Large intestine (tissue), 3 donors: ENCODE measurements around the gene BCL11B. TPM values are rescaled to one million over a fixed set of nuclear protein-coding genes. Genes with fewer than 3 reads are reported as not detected.
A peak's percentile ranks its signal among the peaks of the same experiment; 100 is the strongest.

Experiments used
- DNase-seq, 2 donors: peaks; one replicate each; pipeline versions ENCODE4 v3.0.0 to v3.0.0-alpha.2; 2013
- H3K27ac ChIP-seq: one replicate; pipeline ENCODE4 v1.5.1; 2013; ENCODE audit warnings: low read length
- H3K27me3 ChIP-seq: 2 replicates; pipeline ENCODE4 v1.6.1; 2013; ENCODE audit warnings: low read length; ENCODE audit not compliant: control insufficient read depth, insufficient read depth
- H3K36me3 ChIP-seq: 2 replicates; pipeline ENCODE4 v1.6.1; 2013; ENCODE audit warnings: low read length; ENCODE audit not compliant: control insufficient read depth, insufficient read depth
- H3K4me1 ChIP-seq: one replicate; pipeline ENCODE4 v1.6.1; 2013; ENCODE audit warnings: low read length; ENCODE audit not compliant: control insufficient read depth, insufficient read depth
- H3K4me3 ChIP-seq: one replicate; pipeline ENCODE4 v1.5.1; 2013; ENCODE audit warnings: low read length
- H3K9me3 ChIP-seq: one replicate; pipeline ENCODE4 v1.6.1; 2013; ENCODE audit warnings: mild to moderate bottlenecking, low read depth, low read length, moderate library complexity; ENCODE audit not compliant: control insufficient read depth
- WGBS: methylation state at CpG from one replicate; pipeline ENCODE4 v1.1.5; 2013; ENCODE audit warnings: low lambda C conversion rate; ENCODE audit not compliant: insufficient coverage; 5-methylcytosine and 5-hydroxymethylcytosine counted together
- polyA plus RNA-seq: library from polyadenylated mRNA; unstranded; fragments of 120-200 nt; gene quantifications from one replicate; pipeline ENCODE4 v1.2.1, GENCODE V29; 2013

The BCL11B gene
- polyA plus RNA-seq, 1 donor: 4.0 TPM

DNA sequence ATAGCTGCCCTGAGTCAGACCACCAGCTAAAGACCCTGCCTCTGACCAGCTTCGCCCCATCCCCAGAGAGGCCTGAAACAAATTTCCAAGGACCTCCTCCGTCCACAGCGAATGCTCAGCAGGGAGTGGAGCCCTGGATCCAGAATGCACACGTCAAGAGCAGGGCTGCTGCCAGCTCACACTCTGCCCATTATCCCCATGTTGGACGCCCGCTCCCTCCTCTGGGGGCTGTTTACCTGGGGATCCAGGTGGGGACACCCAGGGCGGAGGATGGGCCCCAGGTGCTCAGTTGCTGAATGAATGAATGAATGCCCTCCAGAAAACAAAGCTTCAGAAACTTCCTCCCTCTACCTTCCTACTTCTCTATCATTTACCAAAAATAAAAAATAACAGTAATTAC, 18.1 kb downstream of the BCL11B start:
- no peaks in the 10 kb centered on the region for H3K4me1 ChIP-seq
- no peaks in the 10 kb centered on the region for H3K27me3 ChIP-seq
- no peaks in the 10 kb centered on the region for H3K9me3 ChIP-seq
- H3K27ac ChIP-seq: no peak overlapping the region
- H3K4me3 ChIP-seq: no peak overlapping the region
- H3K36me3 ChIP-seq: peaks cover 35% of the 10 kb centered on the region
- no peak for DNase-seq
- no CpG with 5 or more reads among the region's 7 CpGs for WGBS

DNA sequence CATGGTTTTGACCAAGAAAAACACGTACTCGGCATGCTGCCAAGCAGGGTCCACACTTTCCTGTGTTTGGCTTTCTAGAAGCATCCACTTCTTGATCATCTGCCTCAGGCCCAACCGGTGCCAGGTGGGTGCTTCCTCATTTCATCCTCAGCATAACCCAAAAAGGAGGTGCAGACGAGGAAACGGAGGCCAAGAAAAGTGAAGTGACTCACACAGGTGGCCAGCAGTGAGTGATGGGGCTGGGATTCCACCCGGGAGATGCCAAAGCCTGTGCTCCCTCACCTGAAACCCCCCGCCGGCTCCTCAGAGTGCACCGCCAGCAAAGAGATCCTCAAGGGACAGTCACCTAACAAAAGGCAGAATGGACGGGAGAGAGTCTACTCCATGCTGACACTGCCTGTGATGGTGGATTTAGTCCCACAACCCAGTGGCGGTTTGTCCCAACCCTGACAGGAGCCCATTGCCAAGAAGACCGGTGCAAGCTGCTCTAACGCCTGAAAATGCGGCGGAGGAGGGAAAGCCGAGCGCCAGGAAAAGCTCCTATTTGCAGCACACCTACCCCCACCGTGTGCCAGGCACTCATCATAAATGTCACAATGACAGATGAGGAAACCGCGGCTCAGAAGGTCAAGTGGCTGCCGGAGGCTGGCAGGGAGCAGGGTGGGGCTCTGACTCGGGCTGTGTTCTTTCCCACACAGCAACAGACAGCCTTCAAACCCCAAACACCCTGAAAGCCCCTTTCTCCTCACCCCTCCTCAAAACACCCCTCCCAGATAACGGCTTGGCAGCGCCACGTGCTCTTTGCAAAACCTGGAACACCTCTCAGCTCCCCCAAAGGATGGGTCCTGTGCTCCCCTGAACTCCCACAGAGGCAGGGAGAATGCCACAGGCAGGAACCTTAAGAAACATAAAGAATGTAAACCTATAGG, 18.8 kb downstream of the BCL11B start:
- Histone ChIP-seq H3K36me3 (peaks cover 35% of the 10 kb centered on the region), H3K4me3 (no peak overlapping the region), H3K4me1 (no peaks in the 10 kb centered on the region), H3K27me3 (peaks cover 2% of the 10 kb centered on the region), H3K9me3 (no peaks in the 10 kb centered on the region), H3K27ac (no peak overlapping the region)
- no CpG with 5 or more reads among the region's 25 CpGs for WGBS
- no peak for DNase-seq

DNA sequence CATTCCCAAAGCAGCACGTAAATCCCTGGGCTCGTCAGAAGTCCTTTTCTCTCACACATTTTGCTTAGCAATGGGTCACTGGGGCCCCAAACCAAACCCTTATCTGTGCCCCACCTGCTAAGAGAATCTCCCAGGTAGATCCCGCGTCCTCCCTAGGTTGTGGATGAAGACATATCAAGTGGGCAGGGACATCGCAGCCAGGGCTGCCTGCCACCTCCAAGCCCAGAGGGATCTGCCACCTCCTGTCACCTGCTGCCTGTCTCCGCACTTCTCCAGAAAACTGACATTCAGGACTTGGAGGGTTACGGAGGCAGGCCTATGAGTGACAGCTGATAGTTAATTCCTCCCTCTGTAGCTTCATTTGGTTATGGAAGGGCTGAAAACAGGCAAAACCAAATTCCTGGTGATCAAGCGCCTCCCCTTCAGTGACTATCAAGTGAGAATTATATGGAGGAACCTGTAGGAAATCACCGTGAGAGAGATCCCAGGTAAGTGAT, 19.5 kb downstream of the BCL11B start:
- Histone ChIP-seq H3K4me3 (no peak overlapping the region), H3K36me3 (peaks cover 33% of the 10 kb centered on the region), H3K9me3 (no peaks in the 10 kb centered on the region), H3K27ac (no peak overlapping the region), H3K4me1 (no peaks in the 10 kb centered on the region), H3K27me3 (peaks cover 9% of the 10 kb centered on the region)
- WGBS: 100% methylated on average over 3 of the region's 9 CpGs
- DNase-seq: no peak

DNA sequence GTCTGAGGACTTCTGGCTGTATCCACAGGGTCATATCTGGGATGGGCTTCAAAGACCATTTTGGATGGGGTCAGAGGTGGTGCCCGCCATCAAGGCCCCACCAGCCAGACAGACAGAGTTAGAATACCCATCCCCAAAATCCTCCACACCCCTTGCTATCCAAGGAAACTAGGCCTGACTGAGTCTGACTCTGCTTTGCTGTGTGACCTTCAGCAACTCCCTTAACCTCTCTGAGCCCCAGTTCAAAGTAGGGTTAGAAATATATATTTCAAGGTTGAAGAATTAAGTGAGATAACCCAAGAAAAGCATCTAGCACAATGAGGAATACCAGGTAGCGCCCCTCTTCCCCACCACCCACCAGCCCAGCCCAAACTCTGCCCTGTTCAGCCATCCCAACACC, 20.3 kb downstream of the BCL11B start:
- Histone ChIP-seq H3K27ac (no peak overlapping the region), H3K27me3 (peaks cover 17% of the 10 kb centered on the region), H3K4me3 (no peak overlapping the region), H3K36me3 (peaks cover 27% of the 10 kb centered on the region), H3K9me3 (no peaks in the 10 kb centered on the region), H3K4me1 (peaks cover 3% of the 10 kb centered on the region)
- whole genome bisulfite sequencing: no CpG with 5 or more reads among the region's 2 CpGs
- DNase-seq: no peak

DNA sequence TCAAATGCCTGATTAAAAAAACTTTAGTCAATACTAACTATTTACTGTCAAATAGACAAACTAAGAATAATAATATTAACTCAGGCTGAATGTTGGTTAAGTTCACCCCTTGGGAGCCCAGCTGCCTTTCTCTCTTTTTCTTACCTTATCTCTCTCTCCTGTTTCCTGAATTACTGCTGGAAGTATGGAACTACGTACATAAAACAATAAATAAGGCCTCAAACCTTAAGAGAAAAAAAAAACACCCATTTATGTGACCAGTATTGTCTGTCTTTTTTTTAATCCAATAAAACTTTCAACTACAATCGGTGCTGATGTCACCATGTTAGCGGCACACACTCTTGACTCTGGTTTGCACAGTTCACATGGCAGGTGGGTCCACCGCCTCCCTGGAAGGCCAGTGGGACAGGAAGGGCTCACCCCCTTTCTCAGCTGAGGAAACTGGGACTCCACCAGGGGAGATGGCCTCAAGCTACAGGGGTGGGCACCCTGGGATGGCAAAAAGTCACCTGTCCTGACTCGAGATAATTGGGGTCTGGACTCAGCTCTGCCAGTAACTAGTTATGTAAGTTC, 21.3 kb downstream of the BCL11B start:
- H3K4me1 ChIP-seq: peaks cover 3% of the 10 kb centered on the region
- H3K27me3 ChIP-seq: peaks cover 21% of the 10 kb centered on the region
- H3K9me3 ChIP-seq: no peaks in the 10 kb centered on the region
- H3K27ac ChIP-seq: no peak overlapping the region
- no peak overlapping the region for H3K4me3 ChIP-seq
- WGBS: 14% methylated on average over 1 of the region's 5 CpGs
- DNase-seq: no peak
- H3K36me3 ChIP-seq: peaks cover 18% of the 10 kb centered on the region

DNA sequence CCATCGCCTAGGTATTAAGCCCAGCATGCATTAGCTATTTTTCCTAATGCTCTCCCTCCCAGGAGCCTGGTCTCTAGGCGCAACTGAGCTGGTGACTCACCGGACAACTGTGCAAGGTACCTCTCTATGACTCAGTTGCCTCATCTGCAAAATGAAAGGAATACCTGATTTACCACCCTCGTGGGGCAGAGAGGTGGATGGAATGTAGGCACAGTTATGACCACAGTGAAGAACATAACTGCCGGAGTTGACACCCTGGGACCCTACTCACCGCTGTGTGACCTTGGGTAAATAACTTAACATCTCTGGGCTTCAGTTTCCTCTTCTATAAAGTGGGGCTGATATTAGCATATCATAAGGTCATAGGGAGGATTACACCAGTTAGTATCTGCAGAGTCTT, 22.6 kb downstream of the BCL11B start:
- Histone ChIP-seq H3K36me3 (peaks cover 15% of the 10 kb centered on the region), H3K9me3 (no peaks in the 10 kb centered on the region), H3K4me3 (no peak overlapping the region), H3K27ac (no peak overlapping the region), H3K4me1 (peaks cover 3% of the 10 kb centered on the region), H3K27me3 (peaks cover 25% of the 10 kb centered on the region)
- WGBS: no CpG with 5 or more reads among the region's 6 CpGs
- DNase-seq: no peak

DNA sequence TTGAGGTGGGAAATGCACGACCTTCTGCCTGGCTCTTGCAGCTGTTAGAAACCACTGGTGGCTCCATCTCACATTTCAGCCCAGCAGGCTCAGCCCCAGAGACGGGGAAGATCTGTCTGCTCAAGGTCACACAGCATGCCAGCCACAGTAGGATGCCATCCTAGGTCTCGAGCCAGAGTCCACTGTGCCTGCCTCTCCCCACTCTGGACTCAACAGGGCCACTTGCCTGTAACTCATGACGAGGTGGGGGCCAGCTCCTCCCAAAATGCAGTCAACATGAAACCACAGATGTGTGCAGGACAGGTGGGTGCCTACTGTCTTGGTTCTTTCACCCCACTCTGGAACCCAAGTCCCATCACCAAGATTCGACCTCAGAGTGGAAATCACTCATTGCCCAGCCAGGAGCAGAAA, 23.2 kb downstream of the BCL11B start:
- peaks cover 3% of the 10 kb centered on the region for H3K4me1 ChIP-seq
- H3K27me3 ChIP-seq: peaks cover 30% of the 10 kb centered on the region
- DNase-seq: no peak
- H3K27ac ChIP-seq: no peak overlapping the region
- H3K36me3 ChIP-seq: peaks cover 13% of the 10 kb centered on the region
- no CpG with 5 or more reads among the region's 5 CpGs for WGBS
- H3K9me3 ChIP-seq: no peaks in the 10 kb centered on the region
- no peak overlapping the region for H3K4me3 ChIP-seq

DNA sequence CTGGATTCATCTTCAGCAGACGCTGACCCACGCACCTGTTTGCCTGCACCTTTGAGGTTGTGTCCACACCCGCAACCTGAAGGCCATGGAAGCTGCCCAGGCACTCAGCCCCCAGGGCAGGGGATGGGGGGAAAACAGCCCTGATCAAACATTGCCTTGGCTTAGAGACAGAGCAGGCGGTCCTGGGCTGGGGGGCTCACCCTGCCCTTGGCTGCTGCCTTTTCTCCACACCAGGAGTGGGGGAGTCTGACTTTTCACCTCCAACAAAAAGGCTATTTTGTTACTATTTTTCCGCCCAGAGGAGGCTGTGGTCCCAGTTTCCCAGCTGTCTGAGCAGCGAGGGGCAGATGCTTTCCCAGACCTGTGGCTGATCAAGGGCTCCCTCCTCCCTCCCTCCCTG, 24.2 kb downstream of the BCL11B start:
- Histone ChIP-seq H3K4me1 (peaks cover 3% of the 10 kb centered on the region), H3K27ac (no peak overlapping the region), H3K4me3 (no peak overlapping the region), H3K27me3 (peaks cover 30% of the 10 kb centered on the region), H3K9me3 (no peaks in the 10 kb centered on the region), H3K36me3 (peaks cover 6% of the 10 kb centered on the region)
- no CpG with 5 or more reads among the region's 6 CpGs for WGBS
- DNase-seq: no peak

DNA sequence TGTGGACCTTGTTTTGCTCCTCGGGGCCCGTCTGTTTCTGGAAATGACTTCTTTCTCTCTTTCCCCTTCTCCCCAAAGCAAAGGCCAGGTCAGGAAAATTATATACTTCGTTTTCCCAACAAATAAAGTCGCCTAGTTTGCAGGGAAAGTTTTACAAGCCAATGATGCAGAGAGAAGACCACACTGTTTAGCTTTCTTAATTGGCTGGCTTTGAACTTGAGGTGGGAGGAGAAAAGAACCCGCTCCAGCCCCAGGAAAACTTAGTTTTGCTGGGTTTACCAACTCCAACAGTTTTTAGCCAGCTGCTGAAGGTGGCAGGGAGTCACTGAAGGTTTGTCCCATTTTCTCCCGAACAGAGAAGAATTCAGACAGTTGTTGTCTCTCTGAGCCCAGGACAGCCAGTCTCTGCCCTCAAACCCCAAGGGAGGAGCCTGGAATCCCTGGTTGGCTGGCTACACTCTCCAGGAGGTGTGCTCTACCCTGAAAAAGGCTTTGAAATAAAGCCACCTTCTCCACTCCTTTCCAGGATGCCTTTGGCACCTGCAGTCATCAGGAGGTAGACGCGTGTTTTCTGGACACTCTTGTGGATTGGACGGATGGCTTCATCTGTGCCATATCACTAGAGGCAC, 24.8 kb downstream of the BCL11B start:
- H3K4me3 ChIP-seq: no peak overlapping the region
- peaks cover 30% of the 10 kb centered on the region for H3K27me3 ChIP-seq
- no peaks in the 10 kb centered on the region for H3K9me3 ChIP-seq
- no peak overlapping the region for H3K27ac ChIP-seq
- peaks cover 3% of the 10 kb centered on the region for H3K4me1 ChIP-seq
- DNase-seq: no peak
- peaks cover 3% of the 10 kb centered on the region for H3K36me3 ChIP-seq
- WGBS: 40% methylated on average over 2 of the region's 9 CpGs

DNA sequence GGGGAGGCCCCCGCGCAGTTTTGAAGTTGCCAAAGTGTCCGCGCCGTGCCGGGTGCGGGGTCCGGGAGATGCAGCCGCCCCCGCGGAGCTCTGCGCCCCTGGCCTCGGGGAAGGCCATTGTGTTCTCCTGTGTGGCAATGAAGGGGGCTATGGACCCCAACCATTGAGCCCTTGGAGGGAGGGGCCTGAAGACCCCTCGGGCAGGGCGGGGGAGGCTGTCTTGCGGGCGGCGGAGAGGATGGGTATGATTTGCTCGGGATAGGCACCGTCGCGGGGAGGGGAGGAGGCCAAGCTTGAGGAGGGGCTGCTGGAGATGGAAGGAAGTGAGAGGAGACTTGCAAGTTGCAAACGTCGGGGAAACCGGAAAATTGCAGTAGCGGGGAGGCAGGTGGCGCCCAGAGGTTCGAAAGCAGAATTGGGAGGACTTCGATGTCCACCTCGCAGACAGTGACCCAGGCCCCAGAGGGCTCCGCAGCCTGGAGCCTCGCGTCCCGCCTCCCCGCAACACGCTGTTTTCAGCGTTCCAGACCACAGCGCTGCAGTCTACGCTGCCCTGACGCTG, 25.4 kb downstream of the BCL11B start:
- peaks cover 33% of the 10 kb centered on the region for H3K27me3 ChIP-seq
- peak overlapping the region; percentile 6 for H3K4me3 ChIP-seq
- H3K36me3 ChIP-seq: peaks cover 3% of the 10 kb centered on the region
- H3K4me1 ChIP-seq: peaks cover 3% of the 10 kb centered on the region
- H3K9me3 ChIP-seq: no peaks in the 10 kb centered on the region
- no CpG with 5 or more reads among the region's 40 CpGs for whole genome bisulfite sequencing
- DNase-seq: no peak
- H3K27ac ChIP-seq: no peak overlapping the region
